OCI-LY7 (cell line): ENCODE results near the gene TMPRSS9. TPM values are rescaled to one million over a fixed set of nuclear protein-coding genes. Genes with fewer than 3 reads are reported as not detected.

Experiments
- BruUV-seq: library from RNA; stranded (reverse); fragments of 400-500 nt; replicated peaks from 2 replicates; lab custom pipeline; 2021; lab: Mats Ljungman, UMichigan
- CTCF ChIA-PET: fragments of 300-600 bp; sonication (Branson Sonifier 250); formaldehyde crosslinking; loops from one replicate; lab custom pipeline; 2022; ENCODE audit warnings: antibody characterized with exemption; ENCODE audit not compliant: unreplicated experiment; lab: Charles Lee
- POLR2A ChIA-PET: fragments of 300-600 bp; sonication (Branson Sonifier 250); formaldehyde crosslinking; loops from one replicate; lab custom pipeline; 2022; ENCODE audit warnings: antibody characterized with exemption; lab: Charles Lee
- DNase-seq: peaks from one replicate; pipeline ENCODE4 v3.0.0-alpha.2; 2015; ENCODE audit warnings: low spot score
- H2AFZ ChIP-seq: fragments of 200-600 bp; sonication (generic), shearing (Covaris generic); 2 replicates; pipeline ENCODE4 v1.6.1; 2014; ENCODE audit warnings: mild to moderate bottlenecking, antibody characterized with exemption, low read length, moderate library complexity
- H3K27ac ChIP-seq: fragments of 200-600 bp; sonication (generic); 2 replicates; pipeline ENCODE4 v1.5.1; 2014; ENCODE audit warnings: mixed run types, low read depth, mild to moderate bottlenecking, moderate library complexity, low read length, inconsistent platforms; ENCODE audit not compliant: poor library complexity, severe bottlenecking
- H3K36me3 ChIP-seq: fragments of 200-600 bp; sonication (generic); 2 replicates; pipeline ENCODE4 v1.6.1; 2014; ENCODE audit warnings: mild to moderate bottlenecking, antibody characterized with exemption, low read length, moderate library complexity, mixed read lengths; ENCODE audit not compliant: insufficient read depth
- H3K4me1 ChIP-seq: fragments of 200-600 bp; sonication (generic); 2 replicates; pipeline ENCODE4 v1.5.1; 2014; ENCODE audit warnings: mild to moderate bottlenecking, low read length; ENCODE audit not compliant: insufficient read depth, poor library complexity, severe bottlenecking
- H3K4me2 ChIP-seq: fragments of 200-600 bp; sonication (generic); 2 replicates; pipeline ENCODE4 v1.6.1; 2014; ENCODE audit warnings: mild to moderate bottlenecking, low read length
- H3K4me3 ChIP-seq: fragments of 200-600 bp; sonication (generic); 2 replicates; pipeline ENCODE4 v1.5.1; 2014; ENCODE audit warnings: mild to moderate bottlenecking, low read depth, low read length; ENCODE audit not compliant: poor library complexity, severe bottlenecking
- H3K79me2 ChIP-seq: fragments of 200-600 bp; sonication (generic); 2 replicates; pipeline ENCODE4 v1.6.1; 2016; ENCODE audit warnings: low read depth, mild to moderate bottlenecking, low read length, moderate library complexity, mixed read lengths; ENCODE audit not compliant: insufficient read depth
- H3K9me2 ChIP-seq: fragments of 200-600 bp; sonication (generic); 2 replicates; pipeline ENCODE4 v1.6.1; 2016; ENCODE audit warnings: mild to moderate bottlenecking, low read length, mixed read lengths; ENCODE audit not compliant: insufficient read depth
- H3K9me3 ChIP-seq: fragments of 200-600 bp; sonication (generic); 2 replicates; pipeline ENCODE4 v1.6.1; 2014; ENCODE audit warnings: mild to moderate bottlenecking, mixed run types, low read length, mixed read lengths
- H4K20me1 ChIP-seq: fragments of 200-600 bp; sonication (generic); 2 replicates; pipeline ENCODE4 v1.6.1; 2014; ENCODE audit warnings: mild to moderate bottlenecking, antibody characterized with exemption, low read length, moderate library complexity, mixed read lengths; ENCODE audit not compliant: insufficient read depth
- EZH2phosphoT487 ChIP-seq: fragments of 200-600 bp; sonication (generic); IDR thresholded peaks from 2 replicates; pipeline ENCODE4 v1.6.1; 2018; ENCODE audit warnings: low read depth, borderline replicate concordance, mild to moderate bottlenecking, mixed run types, antibody characterized with exemption, low read length, moderate library complexity, mixed read lengths
- intact Hi-C: fragments of 100-400 bp; cut with micrococcal nuclease; formaldehyde crosslinking; loops from one replicate; pipeline ENCODE4 v1.10.0; 2022; ENCODE audit not compliant: unreplicated experiment
- total RNA-seq, 2 experiments: library from RNA; depleted of rRNA in 1 of 2; stranded (reverse); fragments of >200 nt in 1 of 2; shearing (Covaris generic) in 1 of 2; gene quantifications; 2 replicates each; pipeline ENCODE4 v1.2.3, GENCODE V29; 2014 to 2022
- TF ChIP-seq, protein P1 (sequence below): fragments of 200-600 bp; sonication (generic); conservative IDR thresholded peaks from 2 replicates; pipeline ENCODE4 v1.5.1; 2014; ENCODE audit warnings: mild to moderate bottlenecking, antibody characterized with exemption, low read length, moderate library complexity, mixed read lengths

Gene TMPRSS9
- total RNA-seq, 2 experiments from 2014 or later = 0.44 TPM; not detected in 1

- H3K27ac ChIP-seq = peak overlapping the region; percentile 70
- DNase-seq = peak; percentile 89
- H3K36me3 ChIP-seq = peaks cover 40% of the 10 kb centered on the region
- H3K4me3 ChIP-seq = peak overlapping the region; percentile 89
- POLR2A ChIA-PET = interaction anchor here (0.7 to 1.1 kb wide), 3 partner anchors 9 to 66 kb away, joined by 3 to 7 read pairs (median 3); no protein-coding TSS in a partner anchor
- H3K4me1 ChIP-seq = peaks cover 59% of the 10 kb centered on the region
- H2AFZ ChIP-seq = no peak overlapping the region
- intact Hi-C loops = loop anchor here (2.0 kb wide), 2 partner anchors 55 to 63 kb away; no protein-coding TSS in a partner anchor
- peak overlapping the region; percentile 87 for H3K4me2 ChIP-seq
- no peaks in the 10 kb centered on the region; the same call in 1 of the 2 replicates for H4K20me1 ChIP-seq
- TSS peak; percentile 93 for BruUV-seq
- H3K9me2 ChIP-seq = no peaks in the 10 kb centered on the region
- peaks cover 66% of the 10 kb centered on the region for H3K79me2 ChIP-seq
- TF ChIP-seq, protein P1, sequence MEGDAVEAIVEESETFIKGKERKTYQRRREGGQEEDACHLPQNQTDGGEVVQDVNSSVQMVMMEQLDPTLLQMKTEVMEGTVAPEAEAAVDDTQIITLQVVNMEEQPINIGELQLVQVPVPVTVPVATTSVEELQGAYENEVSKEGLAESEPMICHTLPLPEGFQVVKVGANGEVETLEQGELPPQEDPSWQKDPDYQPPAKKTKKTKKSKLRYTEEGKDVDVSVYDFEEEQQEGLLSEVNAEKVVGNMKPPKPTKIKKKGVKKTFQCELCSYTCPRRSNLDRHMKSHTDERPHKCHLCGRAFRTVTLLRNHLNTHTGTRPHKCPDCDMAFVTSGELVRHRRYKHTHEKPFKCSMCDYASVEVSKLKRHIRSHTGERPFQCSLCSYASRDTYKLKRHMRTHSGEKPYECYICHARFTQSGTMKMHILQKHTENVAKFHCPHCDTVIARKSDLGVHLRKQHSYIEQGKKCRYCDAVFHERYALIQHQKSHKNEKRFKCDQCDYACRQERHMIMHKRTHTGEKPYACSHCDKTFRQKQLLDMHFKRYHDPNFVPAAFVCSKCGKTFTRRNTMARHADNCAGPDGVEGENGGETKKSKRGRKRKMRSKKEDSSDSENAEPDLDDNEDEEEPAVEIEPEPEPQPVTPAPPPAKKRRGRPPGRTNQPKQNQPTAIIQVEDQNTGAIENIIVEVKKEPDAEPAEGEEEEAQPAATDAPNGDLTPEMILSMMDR = no peak
- TF ChIP-seq EZH2phosphoT487 = no peak
- no peaks in the 10 kb centered on the region for H3K9me3 ChIP-seq
- CTCF ChIA-PET = interaction anchor here (0.8 kb wide), 1 partner anchor 170 kb away, joined by 4 read pairs; no protein-coding TSS in a partner anchor
Observed at GRCh38 chr19:2327773-2328400, 32.2 kb upstream of the TMPRSS9 start.

DNA sequence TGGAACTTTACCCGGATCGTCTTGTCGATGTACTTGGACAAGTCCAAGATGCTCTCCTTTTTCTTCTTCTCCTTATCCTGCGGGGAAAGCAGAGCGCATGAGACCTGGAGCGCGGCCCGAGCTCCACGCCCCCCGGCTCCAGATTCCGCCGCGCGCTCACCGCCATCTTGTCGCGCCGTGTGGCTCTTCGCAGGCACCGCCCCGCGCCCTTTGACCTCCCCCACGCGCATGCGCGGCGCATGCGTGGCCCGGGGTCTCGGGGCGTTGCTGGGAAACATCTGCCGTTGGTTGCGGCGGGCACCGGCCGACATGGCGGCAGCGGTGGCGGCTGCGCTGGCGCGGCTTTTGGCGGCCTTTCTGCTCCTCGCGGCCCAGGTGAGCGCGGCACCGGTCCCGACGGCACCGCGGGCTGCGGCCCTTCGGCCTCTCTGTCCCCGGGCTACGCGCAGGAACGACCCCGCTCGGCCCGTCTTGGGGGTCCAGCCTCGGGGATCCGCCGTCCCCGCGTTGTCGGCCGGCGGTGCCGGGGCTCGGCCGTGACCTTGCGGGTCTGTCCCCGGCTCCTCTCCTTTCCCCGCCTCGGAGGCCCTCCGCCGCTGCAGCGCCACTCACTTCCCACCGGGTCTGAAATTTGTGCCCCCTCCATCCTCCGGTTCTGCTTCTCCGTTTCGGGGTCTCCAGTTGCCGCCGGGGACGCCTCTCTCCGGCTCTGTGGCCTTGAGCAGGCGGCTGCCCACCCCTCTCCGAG is 31.5 kb upstream of the TMPRSS9 start, which contains the start of the genes LSM7 and SPPL2B:
Gene LSM7, minus strand, starts transcription at position 186 of the 748 bp plus-strand sequence. Its CDS starts 20 bp downstream, at position 166.
Gene SPPL2B, plus strand, starts transcription at position 284 of the 748 bp plus-strand sequence. Its CDS starts 26 bp downstream, at position 310.
- Histone ChIP-seq H3K4me1 (peaks cover 65% of the 10 kb centered on the region), H3K4me2 (peak within 1 kb of the TSS; percentile 95), H3K36me3 (peaks cover 39% of the 10 kb centered on the region), H4K20me1 (no peaks in the 10 kb centered on the region; the same call in 1 of the 2 replicates), H2AFZ (no peak within 1 kb of the TSS), H3K4me3 (peak within 1 kb of the TSS; percentile 89), H3K27ac (peak within 1 kb of the TSS; percentile 70), H3K79me2 (peaks cover 69% of the 10 kb centered on the region), H3K9me2 (no peaks in the 10 kb centered on the region), H3K9me3 (peaks cover 2% of the 10 kb centered on the region; the same call in 1 of the 2 replicates)
- intact Hi-C loops = loop anchor here (2.0 kb wide), 2 partner anchors 56 to 62 kb away; no protein-coding TSS in a partner anchor
- DNase-seq = peak; percentile 95
- POLR2A ChIA-PET = interaction anchor here (0.7 to 1.1 kb wide), 3 partner anchors 10 to 66 kb away, joined by 3 to 7 read pairs (median 3); no protein-coding TSS in a partner anchor
- CTCF ChIA-PET = interaction anchor here (0.8 kb wide), 1 partner anchor 171 kb away, joined by 4 read pairs; no protein-coding TSS in a partner anchor
- TF ChIP-seq, protein P1 = no peak
- TF ChIP-seq EZH2phosphoT487 = no peak
- BruUV-seq = no TSS peak
